Measurements from ENCODE around the gene GRK1. TPM values are rescaled to one million over a fixed set of nuclear protein-coding genes. Genes with fewer than 3 reads are reported as not detected.

The GRK1 gene
- polyA plus RNA-seq, 5 donors = 0.99 to 3.0 (median 1.5) TPM

GRCh38 chr13:113631341-113632095, 35.5 kb upstream of the GRK1 start:
- no peak for DNase-seq

GRCh38 chr13:113632706-113633484, 34.1 kb upstream of the GRK1 start:
- DNase-seq = no peak

GRCh38 chr13:113633485-113633873, 33.5 kb upstream of the GRK1 start:
- no peak for DNase-seq

- DNase-seq = no peak
These were observed 32.6 kb upstream of the GRK1 start for GRCh38 chr13:113634279-113635047.

GRCh38 chr13:113635048-113635420, 32.0 kb upstream of the GRK1 start:
- no peak for DNase-seq

GRCh38 chr13:113635709-113636108, 31.3 kb upstream of the GRK1 start:
- no peak for DNase-seq

GRCh38 chr13:113636266-113636963, 30.6 kb upstream of the GRK1 start:
- DNase-seq = no peak

GRCh38 chr13:113637262-113638160, 29.5 kb upstream of the GRK1 start:
- no peak for DNase-seq

- DNase-seq = no peak
These were observed 28.8 kb upstream of the GRK1 start for GRCh38 chr13:113638173-113638746.

- DNase-seq = no peak
These were observed 28.2 kb upstream of the GRK1 start for GRCh38 chr13:113638806-113639205.

- no peak for DNase-seq
These were observed 27.3 kb upstream of the GRK1 start for GRCh38 chr13:113639616-113640262.

- no peak for DNase-seq
These were observed 25.6 kb upstream of the GRK1 start for GRCh38 chr13:113641426-113641825.

- no peak for DNase-seq
These were observed 24.5 kb upstream of the GRK1 start for GRCh38 chr13:113642563-113642962.

GRCh38 chr13:113643593-113643992, 23.4 kb upstream of the GRK1 start:
- DNase-seq = no peak

GRCh38 chr13:113644800-113645199, 22.2 kb upstream of the GRK1 start:
- DNase-seq = no peak

GRCh38 chr13:113645329-113645728, 21.7 kb upstream of the GRK1 start:
- DNase-seq = no peak

GRCh38 chr13:113646376-113646775, 20.6 kb upstream of the GRK1 start:
- no peak for DNase-seq

GRCh38 chr13:113646921-113647340, 20.1 kb upstream of the GRK1 start:
- no peak for DNase-seq

GRCh38 chr13:113647351-113648215, 19.4 kb upstream of the GRK1 start:
- DNase-seq = peak; percentile 78 to 79

All from right lung (tissue), 5 donors.